GM18867 (cell line): ENCODE measurements around the gene AKAP9.
"Not testable (repeated sequence)": the region's sequence is repeated elsewhere in the genome, so short reads cannot be mapped to it uniquely, and the experiment has no call there.

ENCODE experiments used
- ATAC-seq: cut with Tn5 transposase; IDR thresholded peaks from one replicate; pipeline ENCODE4 v1.9.1; 2021; ENCODE audit warnings: mild to moderate bottlenecking, moderate library complexity; ENCODE audit not compliant: unreplicated experiment

Gene AKAP9

GRCh38 chr7:91945476-91945875 lies 4.8 kb downstream of the AKAP9 start:
- no peak for ATAC-seq

- no peak for ATAC-seq
Measured at GRCh38 chr7:91946549-91946948, 5.9 kb downstream of the AKAP9 start.

- ATAC-seq, result no peak
Measured at GRCh38 chr7:91947948-91948347, 7.3 kb downstream of the AKAP9 start.

- no peak for ATAC-seq
Measured at GRCh38 chr7:91949221-91950009, 8.8 kb downstream of the AKAP9 start.

- no peak for ATAC-seq
Measured at GRCh38 chr7:91953618-91954017, 13.0 kb downstream of the AKAP9 start.

GRCh38 chr7:91956464-91956863 lies 15.8 kb downstream of the AKAP9 start:
- not testable (repeated sequence) for ATAC-seq

- ATAC-seq, result no peak
Measured at GRCh38 chr7:91957232-91957631, 16.6 kb downstream of the AKAP9 start.

- ATAC-seq, result no peak
Measured at GRCh38 chr7:91957823-91958222, 17.2 kb downstream of the AKAP9 start.

GRCh38 chr7:91959023-91959422 lies 18.4 kb downstream of the AKAP9 start:
- ATAC-seq, result no peak

GRCh38 chr7:91961816-91962215 lies 21.2 kb downstream of the AKAP9 start:
- no peak for ATAC-seq

- no peak for ATAC-seq
Measured at GRCh38 chr7:91962419-91962818, 21.8 kb downstream of the AKAP9 start.

GRCh38 chr7:91967513-91967912 lies 26.9 kb downstream of the AKAP9 start:
- ATAC-seq, result not testable (repeated sequence)

- no peak for ATAC-seq
Measured at GRCh38 chr7:91973639-91974038, 33.0 kb downstream of the AKAP9 start.

GRCh38 chr7:91974066-91974465 lies 33.4 kb downstream of the AKAP9 start:
- no peak for ATAC-seq

- no peak for ATAC-seq
Measured at GRCh38 chr7:91976743-91977142, 36.1 kb downstream of the AKAP9 start.

GRCh38 chr7:91979590-91979989 lies 38.9 kb downstream of the AKAP9 start:
- no peak for ATAC-seq

- not testable (repeated sequence) for ATAC-seq
Measured at GRCh38 chr7:91982352-91982751, 41.7 kb downstream of the AKAP9 start.

GRCh38 chr7:91988213-91988612 lies 47.6 kb downstream of the AKAP9 start:
- ATAC-seq, result no peak

- peak; percentile 43 for ATAC-seq
Measured at GRCh38 chr7:91993976-91994375, 53.3 kb downstream of the AKAP9 start.

GRCh38 chr7:91995391-91996105 lies 54.9 kb downstream of the AKAP9 start:
- ATAC-seq, result peak; percentile 92

GRCh38 chr7:91999631-92000565 lies 59.2 kb downstream of the AKAP9 start:
- no peak for ATAC-seq
